WTC11 (cell line): ENCODE measurements around the gene PCNX3. TPM values are rescaled to one million over a fixed set of nuclear protein-coding genes. Genes with fewer than 3 reads are reported as not detected.

ENCODE experiments used
- ATAC-seq: fragments of 200-7000 bp; cut with Tn5 transposase; 2 replicates; pipeline ENCODE4 v1.10.0; 2021; ENCODE audit warnings: mild to moderate bottlenecking, moderate library complexity
- CTCF ChIA-PET: fragments of 300-600 bp; sonication (Branson Sonifier 250); formaldehyde crosslinking; loops from one replicate; lab custom pipeline; 2021; ENCODE audit warnings: antibody characterized with exemption; lab: Charles Lee
- POLR2A ChIA-PET: fragments of 350-600 bp; sonication (Branson Sonifier 250); formaldehyde crosslinking; loops from one replicate; lab custom pipeline; 2021; ENCODE audit warnings: antibody characterized with exemption; lab: Charles Lee
- DNase-seq: peaks from one replicate; pipeline ENCODE4 v3.0.0; 2021; ENCODE audit warnings: low spot score
- H3K27ac Mint-ChIP-seq: 2 replicates; pipeline ENCODE4 v1.8.0; 2021; ENCODE audit warnings: mixed read lengths
- H3K27me3 Mint-ChIP-seq: 2 replicates; pipeline ENCODE4 v1.8.0; 2021; ENCODE audit warnings: low read depth, mild to moderate bottlenecking, moderate library complexity, mixed read lengths
- H3K36me3 Mint-ChIP-seq: 2 replicates; pipeline ENCODE4 v1.8.0; 2021; ENCODE audit warnings: mixed read lengths
- H3K4me1 Mint-ChIP-seq: 2 replicates; pipeline ENCODE4 v1.8.0; 2022; ENCODE audit warnings: mixed read lengths
- H3K4me3 Mint-ChIP-seq: 2 replicates; pipeline ENCODE4 v1.8.0; 2021; ENCODE audit warnings: mild to moderate bottlenecking, moderate library complexity, mixed read lengths
- H3K9me3 Mint-ChIP-seq: 2 replicates; pipeline ENCODE4 v1.8.0; 2021; ENCODE audit warnings: mixed read lengths
- AR ChIP-seq: fragments of 250-450 bp; sonication (Bioruptor Pico); IDR thresholded peaks from 2 replicates; pipeline ENCODE4 v1.9.0; 2021; ENCODE audit warnings: mild to moderate bottlenecking
- CDX4 ChIP-seq: fragments of 250-450 bp; sonication (Bioruptor Pico); IDR thresholded peaks from 2 replicates; pipeline ENCODE4 v1.9.0; 2021; ENCODE audit warnings: moderate library complexity, mild to moderate bottlenecking, inconsistent platforms, borderline replicate concordance
- CTCF ChIP-seq: fragments of 200-600 bp; IDR thresholded peaks from 2 replicates; pipeline ENCODE4 v1.8.0; 2022; ENCODE audit warnings: antibody characterized with exemption
- E2F1 ChIP-seq: sonication (generic); formaldehyde crosslinking; IDR thresholded peaks from 2 replicates; pipeline ENCODE4 v1.8.0; 2022; ENCODE audit warnings: mild to moderate bottlenecking, missing genetic modification reagents
- GRHL2 ChIP-seq: fragments of 250-450 bp; sonication (Bioruptor Pico); IDR thresholded peaks from 2 replicates; pipeline ENCODE4 v1.8.0; 2022; ENCODE audit warnings: mild to moderate bottlenecking, moderate library complexity; ENCODE audit not compliant: insufficient replicate concordance, severe bottlenecking
- KAT7 ChIP-seq: sonication (generic); formaldehyde crosslinking; IDR thresholded peaks from 2 replicates; pipeline ENCODE4 v1.8.1; 2023; ENCODE audit warnings: missing genetic modification reagents, mild to moderate bottlenecking, borderline replicate concordance
- PRRX2 ChIP-seq: fragments of 250-450 bp; sonication (Bioruptor Pico); IDR thresholded peaks from 2 replicates; pipeline ENCODE4 v1.8.0; 2021; ENCODE audit warnings: mild to moderate bottlenecking
- TEAD4 ChIP-seq: sonication (generic); formaldehyde crosslinking; IDR thresholded peaks from 2 replicates; pipeline ENCODE4 v1.8.0; 2022; ENCODE audit warnings: mild to moderate bottlenecking, missing genetic modification reagents
- ZNF232 ChIP-seq: sonication (generic); formaldehyde crosslinking; IDR thresholded peaks from 2 replicates; pipeline ENCODE4 v1.8.0; 2022; ENCODE audit warnings: mild to moderate bottlenecking, missing genetic modification reagents
- ZNF396 ChIP-seq: fragments of 250-450 bp; sonication (Bioruptor Pico); IDR thresholded peaks from 2 replicates; pipeline ENCODE4 v1.8.0; 2021; ENCODE audit warnings: mild to moderate bottlenecking, moderate library complexity, borderline replicate concordance
- ZNF425 ChIP-seq: fragments of 250-450 bp; sonication (Bioruptor Pico); conservative IDR thresholded peaks from 2 replicates; pipeline ENCODE4 v1.9.0; 2021; ENCODE audit warnings: mild to moderate bottlenecking
- ZNF532 ChIP-seq: fragments of 250-450 bp; sonication (Bioruptor Pico); IDR thresholded peaks from 2 replicates; pipeline ENCODE4 v1.9.0; 2021; ENCODE audit warnings: mild to moderate bottlenecking, borderline replicate concordance
- total RNA-seq: library from RNA; stranded (reverse); gene quantifications from 3 replicates; pipeline ENCODE4 v1.2.3, GENCODE V29; 2021

The PCNX3 gene
- total RNA-seq, 1 experiment from 2014 or later, result 51.6 TPM

- ATAC-seq (no peak), DNase-seq (no peak)
- peaks cover 23% of the 10 kb centered on the region for H3K36me3 Mint-ChIP-seq
- POLR2A ChIA-PET, result no interaction called here
- TF ChIP-seq PRRX2 (CRISPR knock-in tag) (no peak), GRHL2 (CRISPR knock-in tag) (no peak), CTCF (no peak), AR (CRISPR knock-in tag) (no peak)
- no peak overlapping the region for H3K27ac Mint-ChIP-seq
- no peaks in the 10 kb centered on the region for H3K4me1 Mint-ChIP-seq
- H3K4me3 Mint-ChIP-seq, result no peak overlapping the region
- no peaks in the 10 kb centered on the region for H3K27me3 Mint-ChIP-seq
- H3K9me3 Mint-ChIP-seq, result no peaks in the 10 kb centered on the region
- CTCF ChIA-PET, result no interaction called here
Measured at GRCh38 chr11:65630215-65630614, 14.6 kb downstream of the PCNX3 start.

- H3K27ac Mint-ChIP-seq, result no peak overlapping the region
- H3K9me3 Mint-ChIP-seq, result no peaks in the 10 kb centered on the region
- CTCF ChIA-PET, result interaction anchor here (1.4 kb wide), 1 partner anchor 8 kb away, joined by 3 read pairs; no protein-coding TSS in a partner anchor
- H3K4me3 Mint-ChIP-seq, result no peak overlapping the region
- H3K36me3 Mint-ChIP-seq, result peaks cover 18% of the 10 kb centered on the region
- TF ChIP-seq CDX4 (CRISPR knock-in tag), result no peak
- no peak for TF ChIP-seq ZNF532 (CRISPR knock-in tag)
- ATAC-seq (no peak), DNase-seq (no peak)
- POLR2A ChIA-PET, result interaction anchor here (0.9 kb wide), 1 partner anchor 226 kb away, joined by 3 read pairs; the partner anchor contains the start of gene MUS81
- H3K27me3 Mint-ChIP-seq, result no peaks in the 10 kb centered on the region
- peaks cover 11% of the 10 kb centered on the region for H3K4me1 Mint-ChIP-seq
Measured at GRCh38 chr11:65633390-65634108, 18.0 kb downstream of the PCNX3 start.

GRCh38 chr11:65634109-65634436 is 18.5 kb downstream of the PCNX3 start:
- H3K36me3 Mint-ChIP-seq, result peaks cover 18% of the 10 kb centered on the region
- TF ChIP-seq ZNF232 (CRISPR knock-in tag) (no peak), ZNF396 (CRISPR knock-in tag) (no peak), ZNF425 (CRISPR knock-in tag) (no peak), CTCF (no peak), TEAD4 (no peak), E2F1 (CRISPR knock-in tag) (no peak), KAT7 (no peak)
- POLR2A ChIA-PET, result no interaction called here
- no peaks in the 10 kb centered on the region for H3K27me3 Mint-ChIP-seq
- ATAC-seq, result no peak
- peaks cover 16% of the 10 kb centered on the region for H3K4me1 Mint-ChIP-seq
- CTCF ChIA-PET, result no interaction called here
- DNase-seq, result no peak
- no peaks in the 10 kb centered on the region for H3K9me3 Mint-ChIP-seq
- no peak overlapping the region for H3K27ac Mint-ChIP-seq
- no peak overlapping the region for H3K4me3 Mint-ChIP-seq
